Gastrocnemius medialis (tissue), 4 donors: Measurements from ENCODE around the gene TMX1. TPM values are rescaled to one million over a fixed set of nuclear protein-coding genes. Genes with fewer than 3 reads are reported as not detected.

Experiments
- ATAC-seq, 2 donors: fragments of 150-250 bp; one replicate each; pipeline ENCODE4 v1.9.1; 2016
- DNase-seq, 2 donors: peaks; one replicate each; pipeline ENCODE4 v3.0.0-alpha.2; 2019
- H3K27ac ChIP-seq, 4 donors: fragments of 200-600 bp; sonication (generic); 1 replicate in 1 of 4; 2 replicates in 3 of 4; pipeline ENCODE4 v1.5.1; 2016 to 2018; ENCODE audit warnings: mild to moderate bottlenecking in 2 of 4, moderate library complexity in 1 of 4
- H3K27me3 ChIP-seq, 3 donors: fragments of 200-600 bp; sonication (generic) in 2 of 3; 1 replicate in 1 of 3; 2 replicates in 2 of 3; pipeline versions ENCODE4 v1.5.1 to v1.6.0; 2016 to 2019; ENCODE audit warnings: mild to moderate bottlenecking in 1 of 3, moderate library complexity in 1 of 3
- H3K36me3 ChIP-seq, 2 donors: fragments of 200-600 bp; sonication (generic) in 1 of 2; one replicate each; pipeline ENCODE4 v1.5.1; 2017 to 2018
- H3K4me1 ChIP-seq, 2 donors: fragments of 200-600 bp; sonication (generic) in 1 of 2; one replicate each; pipeline ENCODE4 v1.5.1; 2016 to 2017; ENCODE audit warnings: mild to moderate bottlenecking in 2 of 2
- H3K4me3 ChIP-seq, 4 donors: fragments of 200-600 bp; sonication (generic) in 3 of 4; 1 replicate in 1 of 4; 2 replicates in 3 of 4; pipeline ENCODE4 v1.5.1; 2016 to 2019; ENCODE audit warnings: mild to moderate bottlenecking in 2 of 4
- H3K9me3 ChIP-seq, 3 donors: fragments of 200-600 bp; sonication (generic) in 2 of 3; 1 replicate in 1 of 3; 2 replicates in 2 of 3; pipeline ENCODE4 v1.5.1; 2016 to 2019
- CTCF ChIP-seq, 5 experiments: fragments of 450-650 bp in 3 of 5; fragments of 200-600 bp in 2 of 5; sonication (generic) in 2 of 5; IDR thresholded peaks in 4 of 5; conservative IDR thresholded peaks in 1 of 5; 1 replicate in 4 of 5; 2 replicates in 1 of 5; pipeline ENCODE4 v1.5.1; 2016 to 2019; ENCODE audit warnings: antibody characterized with exemption in 5 of 5, mild to moderate bottlenecking in 3 of 5, moderate library complexity in 3 of 5
- POLR2A ChIP-seq, 2 donors: fragments of 450-650 bp; IDR thresholded peaks; one replicate each; pipeline ENCODE4 v1.6.1; 2017; ENCODE audit warnings: antibody characterized with exemption in 2 of 2, mild to moderate bottlenecking in 2 of 2, moderate library complexity in 2 of 2
- in situ Hi-C, 4 donors: fragments of 200-750 bp; cut with MboI; loops; one replicate each; pipeline versions ENCODE4 v1.15.0 to v1.8.0; 2017; ENCODE audit warnings: low sequenced_read_pairs in 4 of 4
- intact Hi-C: fragments of 100-400 bp; cut with DNase I; formaldehyde crosslinking; loops from one replicate; pipeline ENCODE4 v1.15.1; 2023; ENCODE audit warnings: low total_unique reads
- total RNA-seq, 4 donors: library from RNA; depleted of rRNA; stranded (reverse); fragments of >200 nt; gene quantifications; one replicate each; pipeline versions ENCODE4 v1.1.0 to v1.2.3, GENCODE V29; 2016

The TMX1 gene
- total RNA-seq, 4 donors from 2014 or later = 13.5 to 17.3 (median 15.7) TPM

GRCh38 chr14:51285120-51285519 is 45.1 kb downstream of the TMX1 start:
- Histone ChIP-seq H3K27ac (no peak overlapping the region), H3K9me3 (no peaks in the 10 kb centered on the region), H3K36me3 (no peaks in the 10 kb centered on the region), H3K4me3 (no peak overlapping the region), H3K27me3 (no peaks in the 10 kb centered on the region), H3K4me1 (no peaks in the 10 kb centered on the region)
- no peak for ATAC-seq
- no peak for DNase-seq
- intact Hi-C loops = no loop called here
- TF ChIP-seq CTCF (IDR thresholded peaks at IDR 0.05 in 4 of 5, conservative IDR thresholded peaks at IDR 0.05 in 1 of 5) (no peak), POLR2A (IDR thresholded peaks at IDR 0.05) (no peak)
- in situ Hi-C loops = loop anchor here (5.0 to 25.0 kb wide), 5 partner anchors 367 to 702 kb away; partner anchors contain the start of genes RTRAF (in 3 of the 4) and FRMD6 (in 2 of the 4)

- H3K4me1 ChIP-seq = peaks cover 6 to 10% of the 10 kb centered on the region in 2 donors
- H3K36me3 ChIP-seq = no peaks in the 10 kb centered on the region
- intact Hi-C loops = no loop called here
- in situ Hi-C loops = loop anchor here (5.0 to 25.0 kb wide), 5 partner anchors 363 to 698 kb away; partner anchors contain the start of genes RTRAF (in 3 of the 4) and FRMD6 (in 2 of the 4)
- H3K27me3 ChIP-seq = no peaks in the 10 kb centered on the region
- no peak for TF ChIP-seq POLR2A (IDR thresholded peaks at IDR 0.05)
- TF ChIP-seq CTCF (IDR thresholded peaks at IDR 0.05 in 4 of 5, conservative IDR thresholded peaks at IDR 0.05 in 1 of 5) = no peak
- DNase-seq (no peak), ATAC-seq (no peak)
- H3K27ac ChIP-seq = no peak overlapping the region
- H3K4me3 ChIP-seq = no peak overlapping the region
- H3K9me3 ChIP-seq = no peaks in the 10 kb centered on the region
These were observed 49.1 kb downstream of the TMX1 start for GRCh38 chr14:51289169-51289568.

GRCh38 chr14:51290132-51290531 is 50.1 kb downstream of the TMX1 start:
- intact Hi-C loops (no loop called here), in situ Hi-C loops (loop anchor here in 3 of 4 donors (25.0 kb wide), 1 partner anchor 697 kb away; the partner anchor contains the start of gene RTRAF (in 3 of the 3))
- no peak overlapping the region for H3K27ac ChIP-seq
- ATAC-seq (no peak), DNase-seq (no peak)
- TF ChIP-seq CTCF (IDR thresholded peaks at IDR 0.05 in 4 of 5, conservative IDR thresholded peaks at IDR 0.05 in 1 of 5) (no peak), POLR2A (IDR thresholded peaks at IDR 0.05) (no peak)
- no peaks in the 10 kb centered on the region for H3K36me3 ChIP-seq
- no peaks in the 10 kb centered on the region for H3K9me3 ChIP-seq
- H3K4me3 ChIP-seq = no peak overlapping the region
- peaks cover 6 to 10% of the 10 kb centered on the region in 2 donors for H3K4me1 ChIP-seq
- no peaks in the 10 kb centered on the region for H3K27me3 ChIP-seq

- Histone ChIP-seq H3K4me3 (no peak overlapping the region), H3K27me3 (no peaks in the 10 kb centered on the region), H3K27ac (no peak overlapping the region), H3K4me1 (peaks cover 6 to 10% of the 10 kb centered on the region in 2 donors), H3K36me3 (no peaks in the 10 kb centered on the region), H3K9me3 (no peaks in the 10 kb centered on the region)
- in situ Hi-C loops = loop anchor here in 3 of 4 donors (25.0 kb wide), 1 partner anchor 696 kb away; the partner anchor contains the start of gene RTRAF (in 3 of the 3)
- intact Hi-C loops = no loop called here
- DNase-seq (no peak), ATAC-seq (no peak)
- TF ChIP-seq CTCF (IDR thresholded peaks at IDR 0.05 in 4 of 5, conservative IDR thresholded peaks at IDR 0.05 in 1 of 5) = no peak
- no peak for TF ChIP-seq POLR2A (IDR thresholded peaks at IDR 0.05)
These were observed 51.0 kb downstream of the TMX1 start for GRCh38 chr14:51291016-51291415.
